ENCODE data around the gene BCAR1.
"Not testable (repeated sequence)": the region's sequence is repeated elsewhere in the genome, so short reads cannot be mapped to it uniquely, and the experiment has no call there.

BCAR1 gene

GRCh38 chr16:75272097-75272551, 20.7 kb upstream of the BCAR1 start:
- DNase-seq (ENCODE audit: low read depth, low spot score): no peak

GRCh38 chr16:75271441-75272096, 20.1 kb upstream of the BCAR1 start:
- DNase-seq (ENCODE audit: low read depth, low spot score): no peak

GRCh38 chr16:75269358-75269757, 17.9 kb upstream of the BCAR1 start:
- not testable (repeated sequence) for DNase-seq (ENCODE audit: low read depth, low spot score)

GRCh38 chr16:75267631-75268264, 16.3 kb upstream of the BCAR1 start:
- no peak for DNase-seq (ENCODE audit: low read depth, low spot score)

- no peak for DNase-seq (ENCODE audit: low read depth, low spot score)
These were observed 15.6 kb upstream of the BCAR1 start for GRCh38 chr16:75266738-75267630.

GRCh38 chr16:75265911-75266701, 14.7 kb upstream of the BCAR1 start:
- peak; percentile 57 for DNase-seq (ENCODE audit: low read depth, low spot score)

GRCh38 chr16:75264999-75265910, 13.8 kb upstream of the BCAR1 start:
- DNase-seq (ENCODE audit: low read depth, low spot score): no peak

- DNase-seq (ENCODE audit: low read depth, low spot score): no peak
These were observed 13.1 kb upstream of the BCAR1 start for GRCh38 chr16:75264457-75264998.

- no peak for DNase-seq (ENCODE audit: low read depth, low spot score)
These were observed 12.6 kb upstream of the BCAR1 start for GRCh38 chr16:75263963-75264445.

- no peak for DNase-seq (ENCODE audit: low read depth, low spot score)
These were observed 12.0 kb upstream of the BCAR1 start for GRCh38 chr16:75263291-75263962.

- DNase-seq (ENCODE audit: low read depth, low spot score): no peak
These were observed 11.3 kb upstream of the BCAR1 start for GRCh38 chr16:75262800-75263127.

GRCh38 chr16:75262104-75262799, 10.8 kb upstream of the BCAR1 start:
- no peak for DNase-seq (ENCODE audit: low read depth, low spot score)

GRCh38 chr16:75261590-75262078, 10.2 kb upstream of the BCAR1 start:
- DNase-seq (ENCODE audit: low read depth, low spot score): no peak

- DNase-seq (ENCODE audit: low read depth, low spot score): no peak
These were observed 9.6 kb upstream of the BCAR1 start for GRCh38 chr16:75260851-75261589.

- DNase-seq (ENCODE audit: low read depth, low spot score): no peak
These were observed 7.3 kb upstream of the BCAR1 start for GRCh38 chr16:75258807-75259141.

GRCh38 chr16:75257886-75258806, 6.7 kb upstream of the BCAR1 start:
- no peak for DNase-seq (ENCODE audit: low read depth, low spot score)

- DNase-seq (ENCODE audit: low read depth, low spot score): no peak
These were observed 5.4 kb upstream of the BCAR1 start for GRCh38 chr16:75256696-75257343.
